Kidney (tissue), 14 donors: Measurements from ENCODE around the gene QKI. TPM values are rescaled to one million over a fixed set of nuclear protein-coding genes. Genes with fewer than 3 reads are reported as not detected.

Source experiments
- DNase-seq, 5 donors: peaks; one replicate each; pipeline ENCODE4 v3.0.0-alpha.2; 2013 to 2020
- FAIRE-seq: peaks from 2 replicates; lab custom pipeline; 2012; peaks lifted over from hg19 to GRCh38; lab: Jason Lieb, UNC
- H3K27ac ChIP-seq, 2 donors: one replicate each; pipeline ENCODE4 v1.7.0; 2013; ENCODE audit warnings: low read depth in 2 of 2, low read length in 2 of 2, inconsistent platforms in 1 of 2
- H3K27me3 ChIP-seq: one replicate; pipeline ENCODE4 v1.7.1; 2013; ENCODE audit warnings: low read length, inconsistent platforms; ENCODE audit not compliant: control insufficient read depth, insufficient read depth
- H3K36me3 ChIP-seq, 3 donors: one replicate each; pipeline versions ENCODE4 v1.7.0 to v1.7.1; 2013; ENCODE audit warnings: low read length in 3 of 3, control low read depth in 1 of 3, inconsistent platforms in 1 of 3; ENCODE audit not compliant: insufficient read depth in 3 of 3, control insufficient read depth in 2 of 3
- H3K4me1 ChIP-seq, 3 donors: one replicate each; pipeline versions ENCODE4 v1.7.0 to v1.7.1; 2013; ENCODE audit warnings: low read length in 3 of 3, inconsistent platforms in 1 of 3, low read depth in 1 of 3; ENCODE audit not compliant: control insufficient read depth in 2 of 3, insufficient read depth in 2 of 3
- H3K4me3 ChIP-seq, 3 donors: one replicate each; pipeline versions ENCODE4 v1.7.0 to v1.8.1; 2013; ENCODE audit warnings: low read length in 3 of 3, control low read depth in 1 of 3, inconsistent platforms in 1 of 3
- H3K9ac ChIP-seq, 3 donors: one replicate each; pipeline versions ENCODE4 v1.7.0 to v1.7.1; 2013; ENCODE audit warnings: low read length in 3 of 3, control low read depth in 1 of 3, inconsistent platforms in 1 of 3
- H3K9me3 ChIP-seq, 3 donors: one replicate each; pipeline versions ENCODE4 v1.7.0 to v1.7.1; 2013; ENCODE audit warnings: low read length in 3 of 3, control low read depth in 1 of 3, inconsistent platforms in 1 of 3; ENCODE audit not compliant: control insufficient read depth in 2 of 3, insufficient read depth in 1 of 3
- CTCF ChIP-seq: IDR thresholded peaks from 3 replicates; pipeline ENCODE4 v1.5.1; 2012; ENCODE audit warnings: mild to moderate bottlenecking, moderate library complexity, borderline replicate concordance; ENCODE audit not compliant: insufficient read depth; ENCODE audit errors: extremely low read depth
- intact Hi-C: fragments of 100-400 bp; cut with DNase I; formaldehyde crosslinking; loops from one replicate; pipeline ENCODE4 v1.11.1; 2022
- polyA plus RNA-seq: library from polyadenylated mRNA; stranded (reverse); fragments of 350-450 nt; fragmentation: Illumina TruSeq; extraction: RNeasy Lipid Tissue Mini Kit (QIAGEN cat#74804); gene quantifications from one replicate; pipeline ENCODE4 v1.2.3, GENCODE V29; 2014; ENCODE audit warnings: low read depth, low replicate concordance; ENCODE audit not compliant: insufficient read depth
- total RNA-seq: library from RNA; stranded (reverse); fragmentation: NEBNext Ultra II Directional; extraction: Animal tissue kit (Norgen Biotek cat#: 25700); gene quantifications from one replicate; pipeline ENCODE4 v1.2.1, GENCODE V29; 2021
- donor health status: control.
- donor health status: control.
- donor health status: control.
- donor health status: control.
- donor health status: control.
- donor health status: DM: yes; HTN: yes; CAD: no.
- donor health status: Normal renal cell carcinoma (clear cell type).

The QKI gene
- total and polyA plus RNA-seq, 2 donors from 2014 or later, result 17.6 to 121 TPM

GRCh38 chr6:163454425-163454824, 39.9 kb downstream of the QKI start:
- Histone ChIP-seq H3K27ac (no peak overlapping the region), H3K27me3 (no peaks in the 10 kb centered on the region), H3K36me3 (peaks cover 0 to 5% (median 0%) of the 10 kb centered on the region in 3 donors), H3K4me1 (peaks cover 0 to 10% (median 7%) of the 10 kb centered on the region in 3 donors), H3K9me3 (no peaks in the 10 kb centered on the region), H3K9ac (no peak overlapping the region), H3K4me3 (no peak overlapping the region)
- intact Hi-C loops, result no loop called here
- DNase-seq (no peak), FAIRE-seq (no peak)
- no peak for TF ChIP-seq CTCF

- intact Hi-C loops, result no loop called here
Measured at GRCh38 chr6:163455552-163455951, 41.0 kb downstream of the QKI start.

GRCh38 chr6:163457637-163458561, 43.4 kb downstream of the QKI start:
- FAIRE-seq, result no peak
- DNase-seq, result peak in 1 of 5 donors; percentile 3
- H3K27ac ChIP-seq, result no peak overlapping the region

More at GRCh38 chr6:163455552-163455951, 41.0 kb downstream of the QKI start:
- Histone ChIP-seq H3K9ac (no peak overlapping the region), H3K4me3 (no peak overlapping the region), H3K9me3 (no peaks in the 10 kb centered on the region), H3K27me3 (no peaks in the 10 kb centered on the region), H3K27ac (no peak overlapping the region), H3K36me3 (peaks cover 0 to 5% (median 0%) of the 10 kb centered on the region in 3 donors), H3K4me1 (peaks cover 0 to 14% (median 9%) of the 10 kb centered on the region in 3 donors)
- TF ChIP-seq CTCF, result no peak
- DNase-seq (no peak), FAIRE-seq (no peak)

More at GRCh38 chr6:163457637-163458561, 43.4 kb downstream of the QKI start:
- intact Hi-C loops, result no loop called here
- Histone ChIP-seq H3K36me3 (peaks cover 0 to 5% (median 0%) of the 10 kb centered on the region in 3 donors), H3K4me3 (no peak overlapping the region), H3K9me3 (no peaks in the 10 kb centered on the region), H3K4me1 (peaks cover 0 to 18% (median 9%) of the 10 kb centered on the region in 3 donors), H3K9ac (no peak overlapping the region), H3K27me3 (no peaks in the 10 kb centered on the region)
- no peak for TF ChIP-seq CTCF
